Progenitor cell of endocrine pancreas (in vitro differentiated cells): ENCODE measurements around the gene SEMA6D. TPM values are rescaled to one million over a fixed set of nuclear protein-coding genes. Genes with fewer than 3 reads are reported as not detected.

Experiments used
- DNase-seq: peaks from one replicate; pipeline ENCODE4 v3.0.0; 2021; ENCODE audit warnings: low spot score; ENCODE audit not compliant: unreplicated experiment
- H3K27ac Mint-ChIP-seq: 2 replicates; pipeline ENCODE4 v1.8.0; 2021; ENCODE audit warnings: mild to moderate bottlenecking, moderate library complexity, mixed read lengths
- H3K27me3 Mint-ChIP-seq: 2 replicates; pipeline ENCODE4 v1.8.0; 2021; ENCODE audit warnings: mixed read lengths
- H3K36me3 Mint-ChIP-seq: 2 replicates; pipeline ENCODE4 v1.8.0; 2022; ENCODE audit warnings: mixed read lengths; ENCODE audit not compliant: insufficient read depth
- H3K4me1 Mint-ChIP-seq: 2 replicates; pipeline ENCODE4 v1.8.0; 2021; ENCODE audit warnings: low read depth, mixed read lengths
- H3K4me3 Mint-ChIP-seq: 2 replicates; pipeline ENCODE4 v1.8.0; 2021; ENCODE audit warnings: low read depth, mild to moderate bottlenecking, moderate library complexity, mixed read lengths
- H3K9me3 Mint-ChIP-seq: 2 replicates; pipeline ENCODE4 v1.8.0; 2021; ENCODE audit warnings: low read depth, mixed read lengths
- total RNA-seq: library from RNA; stranded (reverse); gene quantifications from 2 replicates; pipeline ENCODE4 v1.2.1, GENCODE V29; 2021
- TF ChIP-seq, protein P1 (sequence below): fragments of 200-600 bp; sonication (generic); IDR thresholded peaks from one replicate; pipeline ENCODE4 v1.5.0; 2021; ENCODE audit warnings: antibody characterized with exemption, mild to moderate bottlenecking; ENCODE audit not compliant: unreplicated experiment

SEMA6D gene
- total RNA-seq, 1 donor from 2014 or later, result 10.6 TPM

- H3K4me3 Mint-ChIP-seq, result no peak overlapping the region
Observed at GRCh38 chr15:47728426-47728825, 11.1 kb downstream of the SEMA6D start.

DNA sequence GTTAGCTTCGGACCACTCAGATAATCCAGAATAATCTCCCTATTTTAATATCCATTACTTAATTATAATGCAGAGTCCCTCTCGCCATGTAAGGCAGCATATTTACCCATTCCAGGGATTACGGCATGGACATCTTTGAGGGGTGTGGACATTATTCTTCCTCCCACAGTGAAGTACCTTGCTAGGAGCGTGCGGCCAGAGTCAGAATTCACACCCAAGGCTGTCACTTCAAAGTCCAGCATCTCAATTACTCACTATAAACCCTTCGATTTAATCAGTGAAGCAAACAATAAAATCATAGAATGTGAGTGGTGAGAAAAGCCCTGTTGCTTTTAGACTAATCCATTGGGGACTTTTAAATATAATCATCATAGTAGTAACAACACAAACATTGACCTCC, 11.6 kb downstream of the SEMA6D start:
- TF ChIP-seq, protein P1, sequence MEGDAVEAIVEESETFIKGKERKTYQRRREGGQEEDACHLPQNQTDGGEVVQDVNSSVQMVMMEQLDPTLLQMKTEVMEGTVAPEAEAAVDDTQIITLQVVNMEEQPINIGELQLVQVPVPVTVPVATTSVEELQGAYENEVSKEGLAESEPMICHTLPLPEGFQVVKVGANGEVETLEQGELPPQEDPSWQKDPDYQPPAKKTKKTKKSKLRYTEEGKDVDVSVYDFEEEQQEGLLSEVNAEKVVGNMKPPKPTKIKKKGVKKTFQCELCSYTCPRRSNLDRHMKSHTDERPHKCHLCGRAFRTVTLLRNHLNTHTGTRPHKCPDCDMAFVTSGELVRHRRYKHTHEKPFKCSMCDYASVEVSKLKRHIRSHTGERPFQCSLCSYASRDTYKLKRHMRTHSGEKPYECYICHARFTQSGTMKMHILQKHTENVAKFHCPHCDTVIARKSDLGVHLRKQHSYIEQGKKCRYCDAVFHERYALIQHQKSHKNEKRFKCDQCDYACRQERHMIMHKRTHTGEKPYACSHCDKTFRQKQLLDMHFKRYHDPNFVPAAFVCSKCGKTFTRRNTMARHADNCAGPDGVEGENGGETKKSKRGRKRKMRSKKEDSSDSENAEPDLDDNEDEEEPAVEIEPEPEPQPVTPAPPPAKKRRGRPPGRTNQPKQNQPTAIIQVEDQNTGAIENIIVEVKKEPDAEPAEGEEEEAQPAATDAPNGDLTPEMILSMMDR, result no peak
- Mint-ChIP-seq H3K4me1 (peaks cover 7% of the 10 kb centered on the region), H3K36me3 (no peaks in the 10 kb centered on the region), H3K9me3 (no peaks in the 10 kb centered on the region), H3K4me3 (no peak overlapping the region), H3K27ac (no peak overlapping the region), H3K27me3 (peaks cover 13% of the 10 kb centered on the region)
- DNase-seq, result no peak

More at GRCh38 chr15:47728426-47728825, 11.1 kb downstream of the SEMA6D start:
- TF ChIP-seq, protein P1, result no peak
- no peak for DNase-seq
- Mint-ChIP-seq H3K9me3 (no peaks in the 10 kb centered on the region), H3K27me3 (peaks cover 13% of the 10 kb centered on the region), H3K36me3 (no peaks in the 10 kb centered on the region), H3K27ac (no peak overlapping the region), H3K4me1 (peaks cover 7% of the 10 kb centered on the region)

- Mint-ChIP-seq H3K9me3 (no peaks in the 10 kb centered on the region), H3K36me3 (no peaks in the 10 kb centered on the region), H3K27me3 (peaks cover 9% of the 10 kb centered on the region), H3K27ac (no peak overlapping the region), H3K4me1 (peaks cover 23% of the 10 kb centered on the region), H3K4me3 (no peak overlapping the region)
- no peak for DNase-seq
- TF ChIP-seq, protein P1, result no peak
Observed at GRCh38 chr15:47731230-47731629, 13.9 kb downstream of the SEMA6D start.

- Mint-ChIP-seq H3K9me3 (no peaks in the 10 kb centered on the region), H3K27ac (no peak overlapping the region), H3K4me3 (no peak overlapping the region), H3K27me3 (peaks cover 6% of the 10 kb centered on the region), H3K4me1 (peaks cover 25% of the 10 kb centered on the region), H3K36me3 (no peaks in the 10 kb centered on the region)
- TF ChIP-seq, protein P1, result no peak
- no peak for DNase-seq
Observed at GRCh38 chr15:47732248-47732647, 14.9 kb downstream of the SEMA6D start.

GRCh38 chr15:47733085-47733484, 15.8 kb downstream of the SEMA6D start:
- no peak overlapping the region for H3K4me3 Mint-ChIP-seq
- H3K36me3 Mint-ChIP-seq, result peaks cover under 1% of the 10 kb centered on the region
- DNase-seq, result no peak
- peaks cover 25% of the 10 kb centered on the region for H3K4me1 Mint-ChIP-seq
- H3K27me3 Mint-ChIP-seq, result peaks cover 5% of the 10 kb centered on the region
- no peaks in the 10 kb centered on the region for H3K9me3 Mint-ChIP-seq
- no peak overlapping the region for H3K27ac Mint-ChIP-seq
- TF ChIP-seq, protein P1, result no peak
